GM12878 (cell line): Measurements from ENCODE around the gene ZNF791. TPM values are rescaled to one million over a fixed set of nuclear protein-coding genes. Genes with fewer than 3 reads are reported as not detected.

Experiments used
- ATF2 ChIP-seq: IDR thresholded peaks from 2 replicates; pipeline ENCODE4 v1.6.1; 2012; ENCODE audit warnings: low read length, inconsistent platforms
- ATF3 ChIP-seq: IDR thresholded peaks from 2 replicates; pipeline ENCODE4 v1.6.1; 2011; ENCODE audit warnings: low read depth, mild to moderate bottlenecking, low read length, moderate library complexity, borderline replicate concordance; ENCODE audit errors: extremely low read depth
- CTCF ChIP-seq, 3 experiments: IDR thresholded peaks in 2 of 3; conservative IDR thresholded peaks in 1 of 3; 2 replicates each; pipeline ENCODE4 v1.5.1; 2011; ENCODE audit warnings: low read depth in 3 of 3, low read length in 3 of 3, mild to moderate bottlenecking in 3 of 3, control low read depth in 2 of 3, moderate library complexity in 2 of 3, inconsistent platforms in 1 of 3, mixed read lengths in 1 of 3; ENCODE audit not compliant: control insufficient read depth in 2 of 3, insufficient read depth in 1 of 3; ENCODE audit errors: extremely low read depth in 1 of 3
- E4F1 ChIP-seq: fragments of 450-650 bp; IDR thresholded peaks from 2 replicates; pipeline ENCODE4 v1.6.1; 2018; ENCODE audit warnings: borderline replicate concordance, mild to moderate bottlenecking; ENCODE audit not compliant: partially characterized antibody
- FOXM1 ChIP-seq: IDR thresholded peaks from 2 replicates; pipeline ENCODE4 v1.6.1; 2012; ENCODE audit warnings: low read depth, mild to moderate bottlenecking, inconsistent platforms, low read length, moderate library complexity
- IRF5 ChIP-seq: fragments of 450-650 bp; IDR thresholded peaks from 2 replicates; pipeline ENCODE4 v1.6.1; 2017; ENCODE audit warnings: borderline replicate concordance
- JUNB ChIP-seq: IDR thresholded peaks from 2 replicates; pipeline ENCODE4 v1.6.1; 2016; ENCODE audit warnings: antibody characterized with exemption, mild to moderate bottlenecking
- KAT2A ChIP-seq: conservative IDR thresholded peaks from 2 replicates; pipeline ENCODE4 v1.6.1; 2011; ENCODE audit warnings: low read depth, low read length; ENCODE audit not compliant: control insufficient read depth
- MEF2A ChIP-seq: IDR thresholded peaks from 2 replicates; pipeline ENCODE4 v1.6.1; 2011; ENCODE audit warnings: low read depth, mild to moderate bottlenecking, low read length, moderate library complexity; ENCODE audit not compliant: insufficient read depth
- NBN ChIP-seq: fragments of 450-650 bp; IDR thresholded peaks from 2 replicates; pipeline ENCODE4 v1.6.1; 2016
- NFYB ChIP-seq: IDR thresholded peaks from 2 replicates; pipeline ENCODE4 v1.6.1; 2011; ENCODE audit warnings: low read depth, mild to moderate bottlenecking, low read length, improper control_type of control experiment, moderate library complexity; ENCODE audit not compliant: insufficient read depth
- POLR2AphosphoS5 ChIP-seq: IDR thresholded peaks from 2 replicates; pipeline ENCODE4 v1.6.1; 2011; ENCODE audit warnings: mild to moderate bottlenecking, low read length, inconsistent platforms
- RAD21 ChIP-seq: IDR thresholded peaks from 2 replicates; pipeline ENCODE4 v1.6.1; 2011; ENCODE audit warnings: mild to moderate bottlenecking, low read depth, low read length, moderate library complexity; ENCODE audit not compliant: insufficient read depth
- REST ChIP-seq: IDR thresholded peaks from 2 replicates; pipeline ENCODE4 v1.6.1; 2012; ENCODE audit warnings: mild to moderate bottlenecking, low read depth, low read length
- STAT1 ChIP-seq: fragments of 450-650 bp; conservative IDR thresholded peaks from 2 replicates; pipeline ENCODE4 v1.6.1; 2014; ENCODE audit warnings: antibody characterized with exemption, mild to moderate bottlenecking
- SUPT20H ChIP-seq: IDR thresholded peaks from 2 replicates; pipeline ENCODE4 v1.6.1; 2011; ENCODE audit warnings: low read depth, mild to moderate bottlenecking, low read length, moderate library complexity, borderline replicate concordance; ENCODE audit not compliant: control insufficient read depth
- USF1 ChIP-seq: IDR thresholded peaks from 2 replicates; pipeline ENCODE4 v1.6.1; 2011; ENCODE audit warnings: borderline replicate concordance, low read depth, mild to moderate bottlenecking, moderate library complexity, mixed read lengths, low read length; ENCODE audit not compliant: insufficient read depth; ENCODE audit errors: extremely low read length
- polyA plus RNA-seq, 11 experiments: library from polyadenylated mRNA; depleted of rRNA in 4 of 11; unstranded in 6 of 11; stranded (reverse) in 5 of 11; fragments of >200 nt; fragmentation: Nextera tagmentation in 4 of 11; fragmentation: Illumina TruSeq in 1 of 11; extraction: Ambion mirVana in 4 of 11; extraction: Trizol in 1 of 11; gene quantifications; 1 replicate in 1 of 11; 2 replicates in 10 of 11; pipeline versions ENCODE4 v1.2.1 to v1.2.3, GENCODE V29; 2011 to 2016; ENCODE audit warnings: inconsistent platforms in 2 of 11, missing spikeins in 2 of 11, low read depth in 1 of 11
- total RNA-seq, 4 experiments: library from RNA; depleted of rRNA in 3 of 4; stranded (reverse); fragments of >200 nt in 3 of 4; fragmentation: Illumina TruSeq in 1 of 4; extraction: Trizol in 1 of 4; gene quantifications; 2 replicates each; pipeline versions ENCODE4 v1.2.1 to v1.2.3, GENCODE V29; 2013 to 2021

ZNF791 gene
- total and polyA plus RNA-seq, 10 of the 15 experiments (the other 5 are each of a cell fraction or from before 2014, with no cell fraction given) = 7.5 to 24.0 (median 11.8) TPM

- TF ChIP-seq E4F1 = no peak
- TF ChIP-seq POLR2AphosphoS5 = no peak
- TF ChIP-seq REST = no peak
- no peak for TF ChIP-seq FOXM1
- no peak for TF ChIP-seq RAD21
- TF ChIP-seq MEF2A = no peak
- no peak for TF ChIP-seq ATF2
- TF ChIP-seq IRF5 = no peak
- TF ChIP-seq NBN = 0 out of 2 replicates have a peak, but pooled peaks have one; percentile 29
- 0 out of 2 replicates have a peak, but pooled peaks have one; percentile 11 for TF ChIP-seq ATF3
- no peak for TF ChIP-seq STAT1
- no peak for TF ChIP-seq KAT2A
- TF ChIP-seq USF1 = peak; percentile 73
- TF ChIP-seq JUNB = no peak
- TF ChIP-seq NFYB = no peak
- no peak for TF ChIP-seq CTCF (IDR thresholded peaks at IDR 0.05 in 2 of 3, conservative IDR thresholded peaks at IDR 0.05 in 1 of 3; ENCODE audit: control insufficient read depth in 2 of 3, extremely low read depth in 1 of 3, insufficient read depth in 1 of 3, low read depth in 3 of 3, low read length in 3 of 3)
- no peak for TF ChIP-seq SUPT20H
Observed at GRCh38 chr19:12574036-12574435, 36.7 kb upstream of the ZNF791 start (continued).
